Transverse colon (tissue), 4 donors: ENCODE results near the gene LYZL2. TPM values are rescaled to one million over a fixed set of nuclear protein-coding genes. Genes with fewer than 3 reads are reported as not detected.
"Not testable (repeated sequence)": the region's sequence is repeated elsewhere in the genome, so short reads cannot be mapped to it uniquely, and the experiment has no call there.

Source experiments
- DNase-seq: peaks from one replicate; pipeline ENCODE4 v3.0.0-alpha.2; 2019
- H3K27ac ChIP-seq, 4 donors: fragments of 200-600 bp; sonication (generic); 2 replicates each; pipeline ENCODE4 v1.5.1; 2016 to 2018; ENCODE audit warnings: inconsistent platforms in 4 of 4
- H3K27me3 ChIP-seq: fragments of 200-600 bp; sonication (generic); 2 replicates; pipeline ENCODE4 v1.5.1; 2017; ENCODE audit warnings: inconsistent platforms
- H3K36me3 ChIP-seq, 4 donors: fragments of 200-600 bp; sonication (generic); 2 replicates each; pipeline ENCODE4 v1.5.1; 2017 to 2019; ENCODE audit warnings: inconsistent platforms in 4 of 4
- H3K4me1 ChIP-seq, 4 donors: fragments of 200-600 bp; sonication (generic); 2 replicates each; pipeline ENCODE4 v1.5.1; 2017 to 2020; ENCODE audit warnings: inconsistent platforms in 4 of 4
- H3K4me3 ChIP-seq, 4 donors: fragments of 200-600 bp; sonication (generic); 1 replicate in 1 of 4; 2 replicates in 3 of 4; pipeline versions ENCODE4 v1.5.1 to v1.6.1; 2017 to 2019; ENCODE audit warnings: inconsistent platforms in 4 of 4
- H3K9me3 ChIP-seq, 2 donors: fragments of 200-600 bp; sonication (generic); 2 replicates each; pipeline ENCODE4 v1.5.1; 2017 to 2019; ENCODE audit warnings: inconsistent platforms in 2 of 2
- CTCF ChIP-seq, 5 experiments: fragments of 200-600 bp in 3 of 5; fragments of 450-650 bp in 2 of 5; sonication (generic) in 3 of 5; IDR thresholded peaks; 1 replicate in 2 of 5; 2 replicates in 3 of 5; pipeline ENCODE4 v1.5.1; 2016 to 2017; ENCODE audit warnings: antibody characterized with exemption in 5 of 5, inconsistent platforms in 3 of 5, mild to moderate bottlenecking in 2 of 5, moderate library complexity in 1 of 5
- EP300 ChIP-seq: sonication (generic); formaldehyde crosslinking; IDR thresholded peaks from one replicate; pipeline ENCODE4 v1.6.1; 2017; ENCODE audit warnings: antibody characterized with exemption, low read depth
- POLR2A ChIP-seq: fragments of 450-650 bp; IDR thresholded peaks from one replicate; pipeline ENCODE4 v1.6.1; 2016; ENCODE audit warnings: antibody characterized with exemption, mild to moderate bottlenecking, moderate library complexity
- POLR2AphosphoS5 ChIP-seq, 3 donors: sonication (generic); formaldehyde crosslinking; IDR thresholded peaks; one replicate each; pipeline ENCODE4 v1.6.1; 2016; ENCODE audit warnings: antibody characterized with exemption in 3 of 3
- WGBS, 2 donors: methylation state at CpG; one replicate each; pipeline ENCODE4 v1.1.5; 2018; ENCODE audit warnings: low coverage in 1 of 2; 5-methylcytosine and 5-hydroxymethylcytosine counted together
- in situ Hi-C, 4 donors: fragments of 200-750 bp; cut with MboI; loops; one replicate each; pipeline versions ENCODE4 v1.15.0 to v1.15.1; 2017; ENCODE audit warnings: low sequenced_read_pairs in 3 of 4, low pct_ligation_motif_present in 1 of 4, low pct_unique_long_range_greater_than_20kb in 1 of 4
- intact Hi-C: fragments of 100-400 bp; cut with DNase I; formaldehyde crosslinking; loops from one replicate; pipeline ENCODE4 v1.15.1; 2023; ENCODE audit warnings: low total_unique reads
- total RNA-seq, 4 donors: library from RNA; depleted of rRNA; stranded (reverse); fragments of >200 nt; gene quantifications; one replicate each; pipeline ENCODE4 v1.1.0, GENCODE V29; 2016

LYZL2 gene
- total RNA-seq, 4 donors from 2014 or later, result not detected

GRCh38 chr10:30626196-30626595 is 3.4 kb downstream of the LYZL2 start:
- H3K27me3 ChIP-seq, H3K9me3 ChIP-seq, H3K4me1 ChIP-seq, H3K27ac ChIP-seq, DNase-seq, H3K4me3 ChIP-seq, H3K36me3 ChIP-seq, in situ Hi-C loops, intact Hi-C loops: not testable (repeated sequence)
- 82% methylated on average over 5 of the region's 7 CpGs; no CpG with 5 or more reads in 1 of the 2 donors for WGBS, 2 donors

- H3K4me1 ChIP-seq, result no peaks in the 10 kb centered on the region
- in situ Hi-C loops (no loop called here), intact Hi-C loops (no loop called here)
- no peak for TF ChIP-seq POLR2A
- no peak for TF ChIP-seq EP300
- no peak for TF ChIP-seq POLR2AphosphoS5 (IDR thresholded peaks at IDR 0.05)
- no peak for TF ChIP-seq CTCF (IDR thresholded peaks at IDR 0.05)
- no peaks in the 10 kb centered on the region for H3K36me3 ChIP-seq
- no peak for DNase-seq
- H3K27ac ChIP-seq, result no peak overlapping the region
- WGBS, 2 donors, result 88 to 91% methylated on average over 3 of the region's 3 CpGs
- H3K4me3 ChIP-seq, result no peak overlapping the region
- no peaks in the 10 kb centered on the region for H3K9me3 ChIP-seq
- no peaks in the 10 kb centered on the region for H3K27me3 ChIP-seq
Observed at GRCh38 chr10:30625080-30625479, 4.5 kb downstream of the LYZL2 start.

GRCh38 chr10:30619966-30620365 is 9.6 kb downstream of the LYZL2 start:
- in situ Hi-C loops, result no loop called here
- no peaks in the 10 kb centered on the region for H3K27me3 ChIP-seq
- H3K9me3 ChIP-seq, result no peaks in the 10 kb centered on the region
- H3K4me1 ChIP-seq, result no peaks in the 10 kb centered on the region
- H3K4me3 ChIP-seq, result no peak overlapping the region
- no peak for DNase-seq
- no peak overlapping the region for H3K27ac ChIP-seq
- intact Hi-C loops, result no loop called here
- no peaks in the 10 kb centered on the region for H3K36me3 ChIP-seq
- 89 to 92% methylated on average over 5 of the region's 5 CpGs for WGBS, 2 donors
- TF ChIP-seq EP300, result no peak
- no peak for TF ChIP-seq POLR2A
- no peak for TF ChIP-seq CTCF (IDR thresholded peaks at IDR 0.05)

- Histone ChIP-seq H3K27ac (no peak overlapping the region), H3K36me3 (no peaks in the 10 kb centered on the region), H3K4me1 (no peaks in the 10 kb centered on the region), H3K9me3 (no peaks in the 10 kb centered on the region), H3K27me3 (no peaks in the 10 kb centered on the region), H3K4me3 (no peak overlapping the region)
- in situ Hi-C loops, result no loop called here
- 93% methylated on average over 7 of the region's 7 CpGs; no CpG with 5 or more reads in 1 of the 2 donors for WGBS, 2 donors
- no peak for DNase-seq
- TF ChIP-seq EP300, result no peak
- intact Hi-C loops, result no loop called here
Observed at GRCh38 chr10:30617070-30617469, 12.5 kb downstream of the LYZL2 start.

GRCh38 chr10:30611041-30611440 is 18.5 kb downstream of the LYZL2 start:
- H3K9me3 ChIP-seq, H3K4me3 ChIP-seq, H3K36me3 ChIP-seq, intact Hi-C loops, in situ Hi-C loops, H3K27ac ChIP-seq, H3K27me3 ChIP-seq, H3K4me1 ChIP-seq, DNase-seq: not testable (repeated sequence)
- 80% methylated on average over 8 of the region's 8 CpGs; no CpG with 5 or more reads in 1 of the 2 donors for WGBS, 2 donors

- Histone ChIP-seq H3K36me3 (no peaks in the 10 kb centered on the region), H3K27me3 (no peaks in the 10 kb centered on the region), H3K4me3 (no peak overlapping the region), H3K4me1 (peaks cover 0 to 9% (median 4%) of the 10 kb centered on the region in 4 donors), H3K9me3 (no peaks in the 10 kb centered on the region), H3K27ac (no peak overlapping the region)
- DNase-seq, result no peak
- intact Hi-C loops, result no loop called here
- in situ Hi-C loops, result no loop called here
- TF ChIP-seq POLR2A (no peak), CTCF (IDR thresholded peaks at IDR 0.05) (no peak), EP300 (no peak), POLR2AphosphoS5 (IDR thresholded peaks at IDR 0.05) (no peak)
- 84% methylated on average over 6 of the region's 6 CpGs; no CpG with 5 or more reads in 1 of the 2 donors for WGBS, 2 donors
Observed at GRCh38 chr10:30607814-30608213, 21.7 kb downstream of the LYZL2 start.
